NCI-H2196 (cell line): Measurements from ENCODE around the gene FUT6.
A peak's percentile ranks its signal among the peaks of the same experiment; 100 is the strongest.

ENCODE experiments used
- DNase-seq: peaks from one replicate; lab custom pipeline; 2025; ENCODE audit not compliant: unreplicated experiment; lab: John Stamatoyannopoulos, UW

The FUT6 gene

DNA sequence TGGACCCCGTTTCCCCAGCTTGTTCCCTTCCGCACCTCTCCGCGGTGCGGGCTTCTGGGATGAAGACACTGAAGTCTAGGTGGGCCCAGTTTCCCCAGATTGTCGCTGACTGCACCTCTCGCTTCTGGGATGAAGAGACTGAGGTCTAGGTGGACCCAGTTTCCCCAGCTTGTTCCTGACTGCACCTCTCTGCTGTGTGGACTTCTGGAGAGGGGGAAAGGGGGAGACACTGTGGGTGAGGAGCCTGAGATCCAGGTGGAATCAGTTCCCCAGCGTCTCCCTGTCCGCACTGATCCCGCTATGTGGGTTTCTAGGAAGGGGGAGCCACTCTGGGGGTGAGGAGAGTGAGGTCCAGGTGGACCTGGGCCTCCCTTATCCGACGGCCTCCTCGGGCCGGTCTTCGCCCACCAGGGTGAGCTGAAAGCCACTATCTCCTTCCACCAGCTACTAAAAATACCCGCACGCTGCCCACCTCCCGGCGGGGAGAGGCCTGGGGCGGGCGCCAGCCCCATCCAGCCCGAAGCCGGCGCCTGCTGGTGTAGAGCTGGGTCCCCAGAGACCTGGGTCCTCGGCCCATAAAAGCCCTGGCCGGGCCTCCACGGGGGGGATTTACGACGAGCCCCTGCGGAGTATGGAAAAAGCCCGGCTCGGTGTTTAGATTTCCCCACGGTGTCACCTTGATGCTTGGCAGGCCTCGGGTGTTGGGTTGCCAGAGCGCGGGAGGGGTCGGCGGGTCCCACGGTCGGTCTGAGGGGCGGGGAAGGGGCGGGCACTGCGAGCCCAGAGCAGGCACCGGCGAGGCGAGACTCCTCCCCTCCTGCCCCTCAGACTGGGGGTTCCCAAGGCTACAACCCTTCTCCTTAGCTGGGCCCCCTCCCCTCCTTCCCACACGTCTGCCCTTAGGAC is 10.6 kb downstream of the FUT6 start:
- no peak for DNase-seq

DNA sequence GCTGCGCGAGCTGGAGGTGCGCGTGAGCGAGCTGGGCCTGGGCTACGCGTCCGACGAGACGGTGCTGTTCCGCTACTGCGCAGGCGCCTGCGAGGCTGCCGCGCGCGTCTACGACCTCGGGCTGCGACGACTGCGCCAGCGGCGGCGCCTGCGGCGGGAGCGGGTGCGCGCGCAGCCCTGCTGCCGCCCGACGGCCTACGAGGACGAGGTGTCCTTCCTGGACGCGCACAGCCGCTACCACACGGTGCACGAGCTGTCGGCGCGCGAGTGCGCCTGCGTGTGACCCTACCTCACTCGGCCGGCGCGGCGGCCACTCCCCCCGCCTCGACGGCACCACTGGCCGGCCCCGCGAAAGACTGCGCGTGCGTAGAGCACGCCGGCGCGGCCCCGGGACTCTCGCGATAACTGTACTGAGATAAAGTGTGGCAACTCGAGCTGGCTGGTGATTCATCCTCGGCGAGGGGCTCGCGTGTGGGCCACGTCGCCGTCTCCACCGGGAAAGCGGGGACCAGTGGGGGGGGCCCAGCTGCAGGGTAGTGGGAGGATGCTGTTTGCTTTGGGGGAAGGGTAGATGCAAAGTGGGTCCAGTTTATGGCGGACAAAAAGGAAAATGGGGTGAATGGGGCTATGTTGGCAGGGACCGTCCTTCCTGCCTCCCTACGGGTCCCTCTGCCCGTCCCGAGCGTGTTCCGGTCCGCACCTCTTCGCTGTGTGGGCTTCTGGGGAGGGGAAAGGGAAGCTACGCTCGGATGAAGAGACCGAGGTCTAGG is 11.4 kb downstream of the FUT6 start:
- peak; percentile 98 for DNase-seq

DNA sequence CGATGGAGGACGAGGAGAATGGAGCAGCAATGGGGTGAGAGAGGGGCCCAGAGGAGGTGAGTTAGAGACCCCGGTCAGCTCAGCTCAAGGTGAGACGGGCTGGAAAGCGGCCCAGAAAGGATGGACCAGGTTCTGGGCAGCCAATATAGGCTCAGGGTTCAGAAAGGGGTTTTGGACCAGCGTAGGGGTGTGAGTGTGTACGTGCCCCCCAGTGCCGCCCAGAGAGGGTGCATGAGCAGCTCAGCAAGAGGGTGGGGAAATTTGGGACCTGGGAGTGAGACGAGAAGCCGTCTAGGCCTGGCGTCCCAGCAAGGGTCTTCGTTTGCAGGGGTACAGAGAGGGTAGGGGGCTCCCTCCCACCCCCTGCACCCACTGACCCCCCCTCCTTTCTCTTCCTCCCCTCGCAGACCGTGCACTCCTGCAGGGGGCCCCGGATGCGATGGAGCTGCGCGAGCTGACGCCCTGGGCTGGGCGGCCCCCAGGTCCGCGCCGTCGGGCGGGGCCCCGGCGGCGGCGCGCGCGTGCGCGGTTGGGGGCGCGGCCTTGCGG is 12.1 kb downstream of the FUT6 start:
- DNase-seq = no peak

DNA sequence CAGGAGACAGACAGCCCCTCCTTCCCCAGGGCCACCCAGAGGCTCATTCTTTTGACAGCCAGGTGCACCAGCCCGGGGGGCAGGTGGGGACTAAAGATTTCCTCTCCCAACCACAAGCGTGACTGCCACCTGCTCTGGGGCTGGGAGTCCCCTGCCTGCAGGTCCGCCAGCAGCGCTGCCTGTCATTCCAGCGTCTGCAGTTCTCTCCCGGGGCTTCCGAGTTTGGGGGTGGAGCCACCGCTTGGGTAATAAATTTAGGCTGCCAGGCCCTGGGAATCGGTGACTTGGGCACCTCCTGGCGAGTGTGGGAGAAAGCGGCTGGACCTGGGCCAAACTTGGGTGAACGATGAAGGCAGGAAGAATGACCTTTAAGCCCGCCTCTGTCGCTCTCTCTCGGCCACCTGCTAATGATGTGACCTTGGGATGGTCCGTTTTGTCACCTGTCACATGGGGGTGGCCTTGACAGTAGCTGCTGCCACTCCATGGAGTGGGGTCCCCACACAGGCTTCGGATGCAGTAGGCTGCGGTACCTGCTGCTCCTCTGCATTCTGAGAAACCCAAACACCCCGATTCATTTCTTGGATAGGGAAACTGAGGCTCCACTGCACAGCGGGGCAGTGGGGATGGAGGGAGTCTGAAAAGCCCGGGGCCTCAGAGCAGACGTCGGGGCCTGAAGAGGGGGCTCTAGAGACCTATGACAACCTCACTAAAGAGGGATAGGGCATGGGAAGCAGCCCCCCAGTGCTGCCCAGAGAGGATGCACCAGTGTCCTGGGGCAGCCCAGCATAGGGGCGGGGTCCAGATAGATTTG is 12.8 kb downstream of the FUT6 start:
- peak; percentile 93 for DNase-seq

- no peak for DNase-seq
These were observed 14.3 kb downstream of the FUT6 start for GRCh38 chr19:5825178-5825577.

GRCh38 chr19:5824751-5825150 is 14.8 kb downstream of the FUT6 start:
- DNase-seq = no peak

- no peak for DNase-seq
These were observed 15.8 kb downstream of the FUT6 start for GRCh38 chr19:5823579-5824281.

- DNase-seq = no peak
These were observed 17.2 kb downstream of the FUT6 start for GRCh38 chr19:5822181-5822844.

DNA sequence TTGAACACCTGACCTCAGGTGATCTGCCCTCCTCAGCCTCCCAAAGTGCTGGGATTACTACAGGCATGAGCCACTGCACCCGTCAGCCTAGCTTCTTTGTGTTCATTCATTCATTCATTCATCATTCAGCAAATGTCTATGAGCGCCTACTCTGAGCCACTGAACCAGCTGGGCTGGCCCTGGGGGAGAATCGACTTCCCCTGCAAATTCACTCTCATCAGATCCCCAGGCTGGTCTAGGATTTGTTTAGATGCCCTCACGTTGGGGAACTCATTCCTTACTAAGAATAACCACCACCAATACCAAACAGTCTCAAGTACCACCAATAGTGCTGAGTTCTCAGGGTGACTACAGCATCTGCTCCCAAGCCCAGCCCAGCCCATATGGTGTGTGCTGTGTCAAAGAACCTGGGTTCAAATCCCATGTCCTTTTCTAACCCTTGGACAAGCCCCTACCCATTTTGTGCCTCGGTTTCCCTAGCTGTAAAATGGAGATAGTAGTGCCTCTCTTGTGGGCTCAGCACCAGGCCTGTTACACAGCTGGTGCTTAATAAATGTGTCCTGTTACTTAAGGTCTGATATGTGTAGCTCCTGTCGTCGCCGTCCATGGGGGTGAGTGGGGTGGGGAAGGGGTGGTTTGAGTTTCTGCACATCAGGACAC is 17.9 kb downstream of the FUT6 start:
- DNase-seq = no peak

GRCh38 chr19:5820785-5821184 is 18.7 kb downstream of the FUT6 start:
- no peak for DNase-seq

DNA sequence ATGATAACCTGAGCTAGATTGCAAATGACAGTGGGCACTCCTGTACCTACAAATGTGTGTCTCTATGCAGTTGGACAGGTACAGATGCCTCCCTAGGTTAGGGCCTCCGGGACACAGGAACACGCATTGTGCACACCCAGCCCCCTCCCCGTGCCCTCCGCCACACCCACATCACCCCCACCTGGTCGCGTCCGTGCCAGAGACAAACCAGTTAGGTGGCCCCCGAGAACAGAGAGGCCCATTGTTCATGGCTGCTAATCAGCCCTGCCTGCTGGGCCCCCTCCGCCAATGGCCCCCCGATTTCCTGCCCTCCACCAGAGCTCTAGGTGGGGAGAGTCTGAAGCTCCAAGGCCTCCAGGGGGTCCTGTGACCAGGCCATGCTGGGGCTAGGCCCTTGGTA is 20.9 kb downstream of the FUT6 start:
- DNase-seq = no peak

- no peak for DNase-seq
These were observed 22.3 kb downstream of the FUT6 start for GRCh38 chr19:5817218-5817617.

DNA sequence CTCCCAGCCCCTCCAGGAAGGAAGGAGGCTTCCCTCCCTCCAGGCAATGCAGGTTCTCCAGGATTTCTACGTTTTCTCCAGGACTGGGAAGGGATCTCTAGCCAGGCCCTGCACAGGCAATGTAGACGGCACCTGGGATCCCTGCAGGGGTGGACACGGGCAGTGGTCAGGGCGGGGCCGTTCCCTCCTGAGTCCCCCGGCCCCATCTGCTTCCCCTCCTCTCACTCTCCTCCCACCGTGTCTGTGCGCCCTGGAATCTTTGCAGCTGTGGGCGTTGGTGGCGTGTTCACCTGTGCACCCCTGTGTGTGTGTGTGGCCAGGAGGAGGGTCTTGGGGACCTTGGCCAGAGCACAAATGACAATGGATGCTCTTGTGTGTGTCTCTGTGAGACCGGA is 24.7 kb downstream of the FUT6 start:
- no peak for DNase-seq

DNA sequence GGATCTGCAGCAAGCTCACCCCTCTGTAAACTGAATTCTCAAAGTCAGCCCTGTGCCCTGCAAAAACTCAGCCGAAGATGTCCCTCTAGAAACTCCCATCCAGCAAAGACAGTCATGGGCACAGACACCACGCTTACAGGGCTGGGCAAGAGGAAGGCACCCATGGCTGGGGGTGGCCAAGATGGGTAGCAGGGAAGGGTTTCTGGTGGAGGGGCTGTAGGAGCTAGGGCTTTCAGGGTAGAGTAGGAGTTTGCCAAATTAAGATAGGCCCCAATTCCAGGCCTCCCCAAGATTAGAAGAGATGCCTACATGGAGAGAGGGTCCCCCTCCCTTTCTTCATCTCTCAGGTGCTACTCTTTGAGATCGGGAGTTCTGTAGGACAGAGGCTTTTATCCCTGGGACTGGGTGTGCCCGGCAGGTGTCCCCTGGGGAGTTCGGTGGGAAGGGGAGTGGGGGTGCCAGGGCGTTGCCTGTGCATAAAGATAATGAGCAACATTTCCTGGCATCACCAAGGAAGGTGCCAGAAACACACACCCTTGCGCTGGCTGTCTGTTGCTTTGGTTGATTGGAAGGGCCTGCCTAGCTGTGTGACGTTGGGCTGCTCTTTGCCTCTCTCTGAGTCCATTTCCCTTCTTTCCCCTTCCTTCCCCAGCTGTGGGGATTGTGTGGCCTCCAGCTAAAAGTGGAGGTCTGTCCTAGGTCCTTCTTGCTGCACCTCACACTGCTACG is 25.2 kb downstream of the FUT6 start:
- DNase-seq = no peak

DNA sequence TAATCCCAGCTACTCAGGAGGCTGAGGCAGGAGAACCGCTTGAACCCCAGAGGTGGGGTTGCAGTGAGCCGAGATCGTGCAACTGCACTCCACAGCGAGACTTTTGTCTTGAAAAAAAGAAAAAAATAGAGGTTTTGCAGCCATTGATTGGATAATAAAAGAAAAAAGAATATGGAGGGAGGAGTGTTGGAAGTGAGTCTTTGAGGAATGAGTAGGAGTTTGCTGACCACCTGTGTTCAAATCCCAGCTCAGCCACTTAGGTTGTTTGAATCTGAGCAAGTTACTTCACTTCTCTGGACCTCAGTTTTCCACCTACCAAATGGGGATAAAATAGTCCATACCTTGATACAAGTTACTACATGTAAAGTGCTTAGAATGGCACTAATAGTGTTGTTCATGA is 28.4 kb downstream of the FUT6 start:
- no peak for DNase-seq

DNA sequence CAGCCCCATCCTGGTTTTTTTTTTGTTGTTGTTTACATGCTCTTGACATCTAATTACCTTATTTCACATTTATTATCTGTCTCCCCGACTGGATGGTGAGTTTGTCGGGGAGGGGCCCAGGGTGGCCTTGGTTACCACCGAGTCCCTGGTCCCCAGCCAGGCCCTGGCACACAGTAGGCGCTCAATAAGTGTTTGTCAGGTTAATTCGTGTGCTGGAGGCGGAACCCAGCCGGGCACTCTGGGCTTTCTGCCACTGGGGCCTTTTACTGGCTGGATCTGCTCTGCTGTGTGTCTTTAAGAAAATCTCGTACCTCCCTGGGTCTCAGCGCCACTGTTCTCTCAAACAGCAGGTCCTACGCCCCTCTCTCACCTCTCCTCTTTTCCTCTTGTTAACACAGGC is 30.0 kb downstream of the FUT6 start:
- no peak for DNase-seq

DNA sequence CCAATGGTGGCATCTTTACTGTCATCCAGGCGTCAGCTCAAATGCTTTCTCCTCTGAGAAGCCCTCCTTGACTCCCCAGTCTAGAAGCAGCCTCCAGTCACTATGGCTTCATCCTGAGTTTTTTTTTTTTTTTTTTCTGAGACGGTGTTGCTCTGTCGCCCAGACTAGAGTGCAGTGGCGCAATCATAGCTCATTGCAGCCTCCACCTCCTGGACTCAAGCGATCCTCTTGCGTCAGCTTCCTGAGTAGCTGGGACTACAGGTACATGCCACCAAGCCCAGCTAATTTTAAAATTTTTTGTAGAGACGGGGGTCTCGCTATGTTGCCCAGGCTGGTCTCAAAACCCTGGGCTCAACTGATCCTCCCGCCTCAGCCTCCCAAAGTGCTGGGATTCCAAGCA is 30.4 kb downstream of the FUT6 start:
- DNase-seq = no peak

- no peak for DNase-seq
These were observed 31.2 kb downstream of the FUT6 start for GRCh38 chr19:5808120-5808816.
